Tibial nerve (tissue), 4 donors: Measurements from ENCODE around the gene F7. TPM values are rescaled to one million over a fixed set of nuclear protein-coding genes. Genes with fewer than 3 reads are reported as not detected.

Source experiments
- DNase-seq, 2 donors: peaks; one replicate each; pipeline ENCODE4 v3.0.0-alpha.2; 2019; ENCODE audit warnings: low spot score in 2 of 2
- H3K27ac ChIP-seq, 4 donors: fragments of 200-600 bp; sonication (generic) in 3 of 4; one replicate each; pipeline ENCODE4 v1.5.1; 2017 to 2019; ENCODE audit warnings: mild to moderate bottlenecking in 1 of 4
- H3K27me3 ChIP-seq, 2 donors: fragments of 200-600 bp; sonication (generic) in 1 of 2; one replicate each; pipeline versions ENCODE4 v1.5.1 to v1.6.0; 2017 to 2019
- H3K36me3 ChIP-seq, 3 donors: fragments of 200-600 bp; sonication (generic); one replicate each; pipeline ENCODE4 v1.5.1; 2018 to 2019
- H3K4me1 ChIP-seq, 4 donors: fragments of 200-600 bp; sonication (generic) in 3 of 4; one replicate each; pipeline ENCODE4 v1.5.1; 2017 to 2019
- H3K4me3 ChIP-seq, 4 donors: fragments of 200-600 bp; sonication (generic) in 3 of 4; one replicate each; pipeline ENCODE4 v1.5.1; 2017 to 2019; ENCODE audit warnings: mild to moderate bottlenecking in 1 of 4, moderate library complexity in 1 of 4
- H3K9me3 ChIP-seq, 4 donors: fragments of 200-600 bp; sonication (generic) in 3 of 4; one replicate each; pipeline ENCODE4 v1.5.1; 2017 to 2019
- CTCF ChIP-seq, 5 experiments: fragments of 200-600 bp in 3 of 5; fragments of 450-650 bp in 2 of 5; sonication (generic) in 3 of 5; IDR thresholded peaks; one replicate each; pipeline ENCODE4 v1.5.1; 2016 to 2019; ENCODE audit warnings: antibody characterized with exemption in 5 of 5, mild to moderate bottlenecking in 3 of 5, moderate library complexity in 2 of 5
- EP300 ChIP-seq, 2 donors: sonication (generic); formaldehyde crosslinking; IDR thresholded peaks; one replicate each; pipeline ENCODE4 v1.6.1; 2017; ENCODE audit warnings: antibody characterized with exemption in 2 of 2, mild to moderate bottlenecking in 1 of 2
- POLR2A ChIP-seq, 2 donors: fragments of 450-650 bp; IDR thresholded peaks; one replicate each; pipeline ENCODE4 v1.6.1; 2017; ENCODE audit warnings: antibody characterized with exemption in 2 of 2, mild to moderate bottlenecking in 2 of 2, moderate library complexity in 2 of 2
- WGBS, 2 donors: methylation state at CpG; one replicate each; pipeline ENCODE4 v1.1.5; 2018; 5-methylcytosine and 5-hydroxymethylcytosine counted together
- total RNA-seq, 4 donors: library from RNA; depleted of rRNA; stranded (reverse); fragments of >200 nt; gene quantifications; one replicate each; pipeline ENCODE4 v1.1.0, GENCODE V29; 2016

Gene F7
- total RNA-seq, 4 donors from 2014 or later = not detected

DNA sequence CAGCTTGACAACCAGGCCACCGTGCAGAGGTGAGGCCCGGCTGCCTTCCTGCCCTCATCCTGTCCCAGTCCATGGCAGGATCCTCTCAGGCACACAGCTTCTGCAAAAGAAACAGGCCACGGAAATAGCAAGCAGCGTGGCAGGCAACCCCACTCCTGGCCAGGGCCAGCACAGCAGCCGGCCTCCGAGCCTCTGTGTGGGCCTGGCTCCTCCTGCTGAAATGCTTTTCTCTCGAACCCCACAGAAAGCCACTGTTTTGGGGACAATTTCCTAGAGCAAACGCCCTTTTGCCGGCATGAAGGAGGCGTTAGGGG is 39.5 kb upstream of the F7 start:
- WGBS, 2 donors = 82 to 89% methylated on average over 8 to 10 of the region's 10 CpGs
- Histone ChIP-seq H3K36me3 (peaks cover 0 to 5% (median 0%) of the 10 kb centered on the region in 3 donors), H3K4me3 (no peak overlapping the region), H3K4me1 (no peaks in the 10 kb centered on the region), H3K27ac (no peak overlapping the region), H3K9me3 (no peaks in the 10 kb centered on the region), H3K27me3 (no peaks in the 10 kb centered on the region)
- DNase-seq = no peak
- TF ChIP-seq CTCF (IDR thresholded peaks at IDR 0.05) (no peak), EP300 (IDR thresholded peaks at IDR 0.05) (no peak), POLR2A (IDR thresholded peaks at IDR 0.05) (no peak)

DNA sequence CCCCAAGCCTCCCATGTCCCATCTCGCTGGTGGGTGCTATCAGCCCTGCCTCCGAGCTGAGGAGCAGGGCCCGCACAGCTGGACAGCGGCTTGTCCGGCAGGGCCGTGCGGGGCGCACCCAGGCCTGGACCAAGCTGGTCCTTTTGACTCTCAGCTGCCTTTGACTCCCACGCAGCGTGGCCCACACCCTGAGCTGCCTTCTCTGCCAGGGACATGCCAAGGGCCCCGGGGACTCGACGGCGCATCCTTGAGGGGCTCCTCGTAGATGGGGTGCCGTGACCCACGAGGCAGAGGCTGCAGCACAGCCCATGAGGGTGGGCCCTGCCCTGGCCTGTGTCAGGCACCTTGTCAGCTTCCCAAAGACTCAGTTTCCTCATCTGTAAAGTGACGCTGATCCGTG is 38.8 kb upstream of the F7 start:
- no peak overlapping the region for H3K4me3 ChIP-seq
- H3K36me3 ChIP-seq = peaks cover 0 to 5% (median 0%) of the 10 kb centered on the region in 3 donors
- no peak overlapping the region for H3K27ac ChIP-seq
- H3K4me1 ChIP-seq = no peaks in the 10 kb centered on the region
- H3K27me3 ChIP-seq = no peaks in the 10 kb centered on the region
- peaks cover 0 to under 1% (median 0%) of the 10 kb centered on the region in 4 donors for H3K9me3 ChIP-seq
- no peak for DNase-seq
- WGBS, 2 donors = 90 to 92% methylated on average over 8 to 14 of the region's 19 CpGs
- TF ChIP-seq POLR2A (IDR thresholded peaks at IDR 0.05) (no peak), EP300 (IDR thresholded peaks at IDR 0.05) (no peak), CTCF (IDR thresholded peaks at IDR 0.05) (no peak)

DNA sequence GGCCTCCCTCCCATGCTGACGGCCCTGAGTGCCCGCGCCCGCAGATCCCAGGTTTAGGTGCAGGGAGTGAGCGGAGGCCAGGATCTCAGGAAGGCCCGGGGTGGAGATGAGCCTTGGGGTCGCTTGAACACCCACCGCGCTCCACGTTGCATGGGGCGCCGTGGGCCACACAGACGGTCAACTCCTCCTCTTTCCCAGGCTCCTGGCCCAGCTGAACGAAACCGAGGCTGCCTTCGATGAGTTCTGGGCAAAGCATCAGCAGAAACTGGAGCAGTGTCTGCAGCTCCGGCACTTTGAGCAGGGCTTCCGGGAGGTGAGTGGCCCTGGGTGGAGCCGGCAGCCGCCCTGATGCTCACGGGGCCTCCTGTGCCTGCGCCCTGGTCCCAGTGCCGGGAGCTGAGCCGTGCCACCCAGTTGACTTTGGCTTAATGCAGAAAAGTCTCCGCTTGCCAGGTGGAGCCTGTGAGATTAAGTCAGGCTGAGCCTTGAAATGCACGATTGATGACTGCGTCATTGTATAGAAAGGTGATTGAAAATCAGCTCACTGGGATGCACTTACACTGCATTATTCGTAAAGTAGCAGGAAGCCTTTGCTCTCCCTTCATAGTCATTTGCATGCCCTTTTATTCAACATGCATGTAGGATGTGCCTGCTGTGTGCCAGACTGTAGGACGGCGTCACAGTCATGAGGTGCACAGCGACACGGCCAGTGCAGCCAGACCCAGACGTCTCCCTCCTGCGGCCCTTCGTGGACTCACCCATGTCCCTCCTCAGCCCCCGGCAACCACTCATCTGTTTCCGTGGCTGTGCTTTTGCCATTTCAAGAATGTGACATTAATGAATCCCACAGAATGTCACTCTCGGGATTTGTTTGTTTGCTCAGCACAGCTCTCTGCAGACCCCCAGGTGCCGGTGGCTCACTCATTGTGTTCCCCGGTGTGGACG is 35.5 kb upstream of the F7 start:
- DNase-seq = no peak
- TF ChIP-seq EP300 (IDR thresholded peaks at IDR 0.05) (no peak), POLR2A (IDR thresholded peaks at IDR 0.05) (no peak), CTCF (IDR thresholded peaks at IDR 0.05) (no peak)
- WGBS, 2 donors = 82 to 84% methylated on average over 39 to 41 of the region's 41 CpGs
- Histone ChIP-seq H3K36me3 (peaks cover 0 to 17% (median 0%) of the 10 kb centered on the region in 3 donors), H3K4me1 (no peaks in the 10 kb centered on the region), H3K4me3 (no peak overlapping the region), H3K27me3 (no peaks in the 10 kb centered on the region), H3K9me3 (peaks cover 0 to 10% (median 3%) of the 10 kb centered on the region in 4 donors), H3K27ac (no peak overlapping the region)

DNA sequence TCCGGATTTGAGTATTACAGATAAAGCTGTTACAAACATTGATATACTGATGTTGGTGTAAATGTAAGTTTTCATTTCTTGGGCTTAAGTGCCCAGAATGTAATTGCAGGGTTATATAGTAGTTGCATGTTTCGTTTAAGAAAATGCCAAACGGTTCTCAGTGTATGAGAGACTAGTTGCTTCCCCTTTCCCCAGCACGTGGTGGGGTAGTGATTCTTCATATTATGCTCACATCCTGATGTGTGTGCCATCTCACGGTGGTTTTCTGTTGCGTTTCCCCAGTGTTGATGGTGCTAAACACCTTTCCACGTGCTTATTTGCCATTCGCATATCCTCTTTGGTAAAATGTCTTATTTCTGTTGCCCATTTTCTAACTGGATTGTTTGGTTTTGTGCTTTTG is 34.7 kb upstream of the F7 start:
- Histone ChIP-seq H3K27ac (no peak overlapping the region), H3K4me1 (no peaks in the 10 kb centered on the region), H3K9me3 (peaks cover 0 to 10% (median 3%) of the 10 kb centered on the region in 4 donors), H3K36me3 (peaks cover 0 to 24% (median 0%) of the 10 kb centered on the region in 3 donors), H3K27me3 (no peaks in the 10 kb centered on the region), H3K4me3 (no peak overlapping the region)
- WGBS, 2 donors = 80 to 85% methylated on average over 8 of the region's 8 CpGs
- TF ChIP-seq POLR2A (IDR thresholded peaks at IDR 0.05) = no peak
- TF ChIP-seq CTCF (IDR thresholded peaks at IDR 0.05) = no peak
- no peak for TF ChIP-seq EP300 (IDR thresholded peaks at IDR 0.05)
- DNase-seq = no peak

GRCh38 chr13:113072376-113072775 is 33.2 kb upstream of the F7 start:
- Histone ChIP-seq H3K27ac (no peak overlapping the region), H3K4me1 (no peaks in the 10 kb centered on the region), H3K9me3 (peaks cover 0 to 10% (median 3%) of the 10 kb centered on the region in 4 donors), H3K27me3 (no peaks in the 10 kb centered on the region), H3K4me3 (no peak overlapping the region), H3K36me3 (peaks cover 0 to 27% (median 0%) of the 10 kb centered on the region in 3 donors)
- no peak for DNase-seq
- 92 to 97% methylated on average over 3 of the region's 3 CpGs for WGBS, 2 donors
- no peak for TF ChIP-seq CTCF (IDR thresholded peaks at IDR 0.05)
- TF ChIP-seq POLR2A (IDR thresholded peaks at IDR 0.05) = no peak
- TF ChIP-seq EP300 (IDR thresholded peaks at IDR 0.05) = no peak
